Sciatic nerve (tissue), 2 donors: ENCODE measurements around the gene STEAP4. TPM values are rescaled to one million over a fixed set of nuclear protein-coding genes. Genes with fewer than 3 reads are reported as not detected.
A peak's percentile ranks its signal among the peaks of the same experiment; 100 is the strongest.
"Not testable (repeated sequence)": the region's sequence is repeated elsewhere in the genome, so short reads cannot be mapped to it uniquely, and the experiment has no call there.

Experiments
- ATAC-seq: fragments of 200-7000 bp; cut with Tn5 transposase; one replicate; pipeline ENCODE4 v1.9.1; 2020; ENCODE audit warnings: mild to moderate bottlenecking, moderate library complexity
- DNase-seq: peaks from one replicate; pipeline ENCODE4 v3.0.0-alpha.2; 2020; ENCODE audit warnings: low spot score
- intact Hi-C: fragments of 100-400 bp; cut with DNase I; formaldehyde crosslinking; loops from one replicate; pipeline ENCODE4 v1.14.2; 2022
- total RNA-seq: library from RNA; stranded (reverse); fragmentation: NEBNext Ultra II Directional; extraction: Animal tissue kit (Norgen Biotek cat#: 25700); gene quantifications from one replicate; pipeline ENCODE4 v1.2.1, GENCODE V29; 2021
- donor health status: DM: no; HTN: no; CAD: no.
- donor health status: DM: no; HTN: no; CAD: no.

Gene STEAP4
- total RNA-seq, 1 donor from 2014 or later = 189 TPM

DNA sequence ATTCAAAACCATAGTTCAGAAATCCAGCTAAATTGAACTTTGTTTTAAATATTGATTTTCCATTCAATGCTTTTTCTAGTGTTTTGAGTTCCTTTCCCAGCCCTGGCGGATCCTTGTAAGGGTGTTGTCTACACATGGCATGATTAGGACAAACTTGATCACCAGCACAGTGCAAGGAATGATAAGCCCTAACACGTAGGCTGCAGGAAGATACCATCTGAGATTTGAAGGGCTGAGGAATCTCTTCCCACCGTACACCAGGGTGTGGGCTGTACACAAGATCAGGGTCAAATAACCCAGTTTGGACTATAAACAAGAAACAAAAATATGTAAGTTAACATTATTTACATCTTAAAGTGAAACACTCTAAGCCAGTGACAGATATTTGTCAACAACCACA, 27.4 kb downstream of the STEAP4 start:
- no peak for ATAC-seq
- intact Hi-C loops = no loop called here
- DNase-seq = no peak

DNA sequence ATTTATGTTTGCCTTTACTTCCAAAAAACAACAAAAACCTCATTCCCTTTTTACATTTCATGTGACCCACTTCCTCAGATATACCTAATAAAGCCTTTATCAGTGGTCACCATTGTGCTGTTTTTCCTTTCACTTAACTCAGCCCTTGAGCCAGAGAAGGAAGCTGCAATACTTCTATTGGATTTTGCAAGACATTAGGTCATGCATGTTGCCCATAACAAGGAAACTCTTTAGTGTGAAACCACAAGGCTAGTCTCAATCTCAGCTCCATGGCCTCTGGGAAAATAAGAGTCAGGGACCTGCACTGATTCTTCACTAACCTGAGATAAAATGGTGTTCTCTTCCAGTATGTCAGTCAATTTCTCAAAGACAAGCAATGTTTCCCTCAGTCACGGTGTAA, 27.8 kb downstream of the STEAP4 start:
- intact Hi-C loops = no loop called here

DNA sequence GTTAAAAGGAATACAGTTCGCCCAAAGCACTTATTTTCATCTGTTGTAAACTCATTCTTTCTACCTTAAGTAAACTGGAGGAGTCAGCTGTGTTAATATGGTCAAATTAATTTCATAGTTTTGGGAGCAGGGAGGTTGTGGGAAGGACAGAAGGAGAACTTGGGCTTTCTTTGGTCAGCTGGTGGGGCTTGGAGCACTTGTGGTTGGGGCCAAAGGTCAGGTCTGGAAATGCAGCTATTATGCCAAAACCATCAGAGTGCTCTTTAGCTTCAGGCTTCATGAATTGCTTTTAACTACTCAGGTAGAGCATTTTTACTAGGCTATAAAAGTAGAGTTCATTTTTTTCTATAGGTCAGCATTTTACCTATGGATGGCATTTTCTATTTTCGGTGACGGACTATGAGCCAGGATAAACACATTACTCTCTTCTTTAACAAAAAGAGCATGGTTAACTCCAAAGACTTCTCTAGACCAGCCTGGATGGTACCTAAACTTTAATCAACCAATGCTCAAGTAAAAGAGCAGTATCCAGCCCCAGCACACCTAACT, 30.0 kb downstream of the STEAP4 start:
- intact Hi-C loops = no loop called here
- peak; percentile 28 for ATAC-seq
- no peak for DNase-seq

More for the DNA sequence above, 27.8 kb downstream of the STEAP4 start:
- ATAC-seq (peak; percentile 87), DNase-seq (no peak)

DNA sequence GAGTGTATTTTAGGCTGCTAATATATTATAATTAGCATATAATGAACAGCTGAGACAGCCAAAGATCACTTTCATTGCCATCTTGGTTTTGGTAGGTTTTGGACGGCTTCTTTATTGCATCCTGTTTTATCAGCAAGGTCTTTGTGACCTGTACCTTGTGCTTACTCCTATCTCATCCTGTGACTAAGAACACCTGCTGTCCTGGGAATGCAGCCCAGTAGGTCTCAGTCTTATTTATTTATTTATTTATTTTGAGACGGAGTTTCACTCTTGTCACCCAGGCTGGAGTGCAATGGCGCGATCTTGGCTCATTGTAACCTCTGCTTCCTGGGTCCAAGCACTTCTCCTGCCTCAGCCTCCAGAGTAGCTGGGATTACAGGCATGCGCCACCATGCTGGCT, 31.8 kb downstream of the STEAP4 start:
- DNase-seq, intact Hi-C loops, ATAC-seq: not testable (repeated sequence)

DNA sequence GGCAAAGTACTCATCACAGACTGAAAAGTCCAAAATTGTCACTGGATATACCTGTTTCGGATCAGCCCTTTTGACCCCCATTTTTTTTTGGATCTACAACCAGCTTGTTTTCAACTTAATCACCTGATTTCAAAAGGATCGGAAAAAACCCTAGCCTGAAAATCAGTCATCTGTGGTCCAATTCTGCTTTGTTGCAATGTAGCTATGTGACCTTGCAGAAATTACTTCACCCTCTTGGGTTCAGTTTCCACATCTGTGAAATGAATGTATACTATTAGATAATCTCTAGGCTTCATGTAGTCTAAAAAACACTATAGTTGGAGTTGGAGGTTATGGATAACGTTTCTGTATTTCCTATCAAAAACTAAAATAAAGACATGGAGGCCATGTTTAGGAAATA, 37.1 kb downstream of the STEAP4 start:
- no peak for ATAC-seq
- intact Hi-C loops = no loop called here

DNA sequence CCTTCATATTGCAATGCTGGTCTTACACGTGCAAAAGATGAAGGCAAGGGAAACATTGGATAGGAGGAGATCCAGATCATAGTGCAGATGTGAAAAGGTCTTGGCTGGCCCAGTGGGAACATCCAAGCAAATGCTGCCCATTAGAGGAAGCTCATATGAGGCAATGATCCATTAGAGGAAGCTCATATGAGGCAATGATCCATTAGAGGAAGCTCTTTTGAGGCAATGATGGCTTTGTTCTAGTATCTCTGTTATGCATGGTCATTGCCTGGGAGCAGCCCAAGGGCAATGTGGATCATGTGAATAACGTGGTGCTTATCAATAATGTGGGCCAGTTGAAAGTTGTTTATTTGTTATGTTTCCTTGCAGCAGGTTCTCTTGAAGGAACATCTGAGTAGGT, 37.8 kb downstream of the STEAP4 start:
- intact Hi-C loops = no loop called here
- no peak for DNase-seq
- ATAC-seq = peak; percentile 41

More for the DNA sequence above, 37.1 kb downstream of the STEAP4 start:
- DNase-seq = no peak

DNA sequence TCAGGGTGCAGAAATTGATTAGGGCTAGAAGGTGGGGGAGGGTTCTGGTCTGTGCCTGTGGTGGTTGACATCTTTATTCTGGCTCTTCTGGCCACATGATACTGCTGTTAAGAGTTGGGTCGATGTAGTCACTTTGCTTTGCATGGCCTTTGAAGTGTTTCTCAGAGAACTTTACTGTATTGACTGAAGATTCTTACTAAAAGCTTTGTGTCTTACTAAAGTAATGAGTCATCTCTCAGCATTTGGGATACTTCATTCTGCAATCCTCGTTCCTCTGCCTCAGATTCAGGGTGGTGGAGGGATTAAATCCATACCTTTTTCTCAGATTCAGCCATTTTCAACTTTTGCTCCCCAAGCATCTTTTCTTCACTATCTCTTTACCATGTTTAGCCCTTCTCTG, 38.6 kb downstream of the STEAP4 start:
- intact Hi-C loops = no loop called here
- DNase-seq = no peak
- no peak for ATAC-seq

DNA sequence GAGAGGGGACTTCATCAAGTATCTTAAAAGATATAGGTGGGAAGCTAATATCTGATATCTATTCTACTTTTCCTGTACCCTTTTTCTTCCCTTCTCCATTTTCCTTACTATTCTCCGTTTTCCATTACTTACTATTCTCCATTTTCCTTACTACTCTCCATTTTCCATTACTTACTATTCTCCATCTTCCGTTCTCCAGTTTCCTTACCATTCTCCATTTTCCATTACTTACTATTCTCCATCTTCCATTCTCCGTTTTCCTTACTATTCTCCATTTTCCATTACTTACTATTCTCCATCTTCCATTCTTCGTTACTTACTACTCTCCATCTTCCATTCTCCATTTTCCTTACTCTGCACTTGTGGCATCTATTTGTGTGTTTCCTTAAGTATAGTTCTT, 39.3 kb downstream of the STEAP4 start:
- ATAC-seq (no peak), DNase-seq (no peak)
- intact Hi-C loops = no loop called here

DNA sequence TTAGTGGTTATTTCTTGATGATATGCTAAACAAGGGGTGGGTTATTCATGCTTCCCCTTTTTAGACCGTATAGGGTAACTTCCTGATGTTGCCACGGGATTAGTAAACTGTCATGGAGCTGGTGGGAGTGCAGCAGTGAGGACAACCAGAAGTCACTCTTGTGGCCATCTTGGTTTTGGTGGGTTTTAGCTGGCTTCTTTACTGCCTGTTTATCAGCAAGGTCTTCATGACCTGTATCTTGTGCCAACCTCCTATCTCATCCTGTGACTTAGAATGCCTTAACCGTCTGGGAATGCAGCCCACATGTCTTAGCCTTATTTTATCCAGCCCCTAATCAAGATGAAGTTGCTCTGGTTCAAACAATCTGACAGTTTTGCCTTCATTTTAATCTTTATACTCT, 41.7 kb downstream of the STEAP4 start:
- ATAC-seq, intact Hi-C loops, DNase-seq: not testable (repeated sequence)

DNA sequence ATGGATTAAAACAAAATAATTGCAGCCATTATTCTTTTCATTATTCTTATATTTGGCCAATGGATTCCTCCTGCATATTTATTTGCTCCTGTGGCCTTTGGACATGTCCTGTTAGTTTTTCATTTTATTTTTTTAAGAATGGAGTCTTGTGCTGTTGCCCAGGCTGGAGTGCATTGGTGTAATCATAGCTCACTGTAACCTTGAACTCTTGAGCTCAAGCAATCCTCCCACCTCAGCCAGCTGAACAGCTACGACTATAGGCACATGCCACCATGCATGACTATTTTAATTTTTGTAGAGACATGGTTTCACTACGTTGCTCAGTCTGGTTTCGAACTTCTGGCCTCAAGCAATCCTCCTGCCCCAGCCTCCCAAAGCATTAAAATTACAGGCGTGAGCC, 44.1 kb downstream of the STEAP4 start:
- intact Hi-C loops = no loop called here
- ATAC-seq (no peak), DNase-seq (no peak)

DNA sequence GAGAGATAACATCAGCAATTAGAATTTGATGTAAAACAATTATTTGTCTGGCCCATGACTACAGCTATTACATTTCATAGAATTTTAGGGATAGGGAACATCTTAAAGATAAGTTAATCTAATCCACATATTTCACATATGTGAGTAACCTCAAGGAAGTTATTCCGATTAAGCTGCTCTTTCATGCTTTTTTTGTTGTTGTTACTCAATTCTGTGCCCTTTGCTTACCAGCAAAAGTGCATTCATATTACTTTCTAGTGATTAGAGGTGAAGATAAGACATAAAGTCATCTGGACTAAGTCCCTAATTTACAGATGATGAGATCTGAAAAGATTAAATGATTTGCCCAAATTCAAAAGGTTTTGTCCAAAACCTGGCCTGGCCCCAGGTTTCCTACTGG, 46.0 kb downstream of the STEAP4 start:
- ATAC-seq (no peak), DNase-seq (no peak)
- intact Hi-C loops = no loop called here

DNA sequence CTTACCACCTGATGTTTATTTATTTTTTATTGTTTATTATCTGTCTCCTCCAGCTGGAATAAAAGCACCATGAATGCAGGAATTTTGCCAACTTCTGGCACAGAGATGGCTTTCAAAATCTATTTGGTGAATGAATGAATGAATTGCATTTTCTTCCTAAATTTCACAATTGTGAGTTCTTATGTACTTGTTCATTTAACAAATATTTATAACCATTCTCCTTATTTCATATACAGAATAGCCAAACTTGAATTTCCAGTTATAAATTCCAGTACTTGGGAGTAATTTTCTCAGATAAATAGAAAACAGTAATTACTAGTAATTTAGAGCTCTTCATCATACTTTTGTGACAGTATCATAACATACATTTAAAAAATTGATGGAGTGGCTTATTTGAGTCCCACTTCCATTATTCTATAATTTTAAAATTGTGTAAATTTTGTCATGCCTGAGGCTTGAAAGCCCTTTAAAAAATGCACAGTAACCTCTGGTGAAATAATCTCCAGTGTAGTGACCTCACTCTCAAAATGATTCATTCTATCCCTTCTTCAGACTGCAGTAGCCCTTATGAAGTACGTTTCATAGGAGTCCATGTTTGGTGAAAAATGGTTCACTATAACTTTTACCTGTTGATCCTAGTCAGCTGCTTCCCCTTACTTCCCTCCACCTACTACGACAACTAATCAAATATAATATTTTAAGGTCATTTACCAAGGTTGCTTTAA, 46.9 kb downstream of the STEAP4 start:
- intact Hi-C loops = no loop called here
- no peak for DNase-seq
- ATAC-seq = no peak

DNA sequence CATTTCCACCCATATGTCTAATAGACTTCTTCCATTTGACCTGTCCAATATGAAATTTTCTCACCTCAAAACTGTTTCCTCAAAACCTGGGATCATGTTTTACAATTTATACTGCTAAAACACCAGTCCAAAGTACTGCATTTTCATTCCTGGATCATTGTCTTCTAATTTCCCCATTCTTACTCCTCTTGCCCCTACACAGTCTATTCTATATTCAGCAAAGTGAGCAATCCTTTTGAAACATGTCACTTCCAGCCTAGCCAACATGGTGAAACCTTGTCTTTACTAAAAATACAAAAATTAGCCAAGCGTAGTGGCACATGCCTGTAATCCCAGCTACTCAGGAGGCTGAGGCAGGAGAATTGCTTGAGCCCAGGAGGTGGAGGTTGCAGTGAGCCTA, 48.4 kb downstream of the STEAP4 start:
- ATAC-seq, intact Hi-C loops, DNase-seq: not testable (repeated sequence)

DNA sequence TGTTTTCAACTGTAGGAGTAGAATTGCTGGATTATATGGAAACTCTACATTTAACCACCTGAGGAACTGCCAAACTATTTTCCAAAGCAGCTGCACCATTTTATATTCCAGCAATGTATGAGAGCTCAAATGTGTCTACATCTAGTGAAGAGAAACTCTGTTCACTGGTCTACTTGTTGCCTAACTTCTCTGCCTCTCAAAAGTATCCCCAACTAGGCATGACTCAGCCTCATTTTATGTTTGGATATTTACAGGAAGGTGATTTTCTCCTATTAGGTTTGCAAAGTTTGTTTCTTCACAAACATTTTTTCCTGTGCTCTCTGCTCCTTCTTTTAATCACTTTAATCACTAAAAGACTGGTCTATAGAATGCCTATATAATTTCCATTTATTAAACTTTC, 49.8 kb downstream of the STEAP4 start:
- ATAC-seq = no peak
- intact Hi-C loops = no loop called here
- no peak for DNase-seq

DNA sequence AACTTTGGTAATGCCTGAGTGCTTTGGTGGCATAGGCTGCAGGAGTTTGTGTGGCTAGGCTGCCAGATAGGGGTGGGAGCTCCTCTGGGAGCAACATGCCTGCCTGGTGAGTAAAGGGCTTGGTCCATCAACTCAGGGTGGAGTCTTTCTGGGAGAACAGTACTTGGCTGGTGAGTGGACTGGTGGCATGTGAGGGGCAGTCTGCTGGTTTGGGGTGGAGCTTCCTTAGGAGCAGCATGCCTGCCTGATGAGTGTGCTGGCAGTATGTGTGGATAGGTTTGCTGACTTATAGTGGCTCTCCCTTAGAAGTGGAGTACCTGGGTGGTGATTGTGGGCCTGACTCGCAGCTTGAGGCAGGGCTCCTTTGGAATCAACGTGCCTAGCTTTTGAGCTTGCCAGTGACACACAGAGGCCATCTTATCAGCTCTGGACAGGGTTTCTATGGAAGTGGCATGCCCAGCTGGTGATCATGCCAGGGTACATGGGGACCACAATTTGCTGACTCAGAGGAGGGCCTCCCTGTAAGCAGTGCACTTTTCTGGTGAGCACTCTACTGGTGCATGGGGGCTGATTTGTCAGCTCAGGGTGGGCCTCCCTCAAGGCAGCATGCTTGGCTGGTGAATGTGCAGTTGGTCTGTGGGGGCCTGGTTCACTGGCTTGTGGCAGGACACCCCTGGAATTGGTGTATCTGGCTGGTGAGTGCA, 51.8 kb downstream of the STEAP4 start:
- ATAC-seq = no peak
- intact Hi-C loops = no loop called here
- DNase-seq = no peak

DNA sequence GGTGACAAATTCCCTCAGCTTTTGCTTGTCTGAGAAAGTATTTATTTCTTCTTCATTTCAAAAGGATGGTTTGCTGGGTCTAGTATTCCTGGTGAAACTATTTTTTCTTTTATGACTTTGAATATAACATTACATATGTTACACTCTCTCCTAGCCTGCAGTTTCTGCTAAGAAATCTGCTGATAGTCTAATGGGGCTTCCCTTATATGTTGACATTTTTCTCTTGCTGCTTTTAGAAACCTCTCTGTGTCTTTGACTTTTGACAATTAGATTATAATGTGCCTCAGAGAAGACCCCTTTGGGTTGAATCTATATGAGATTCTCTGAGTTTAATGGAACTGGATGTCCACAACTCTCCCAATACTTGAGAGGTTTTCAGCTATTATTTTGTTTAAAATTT, 53.1 kb downstream of the STEAP4 start:
- intact Hi-C loops = no loop called here
- DNase-seq = no peak
- ATAC-seq = no peak

DNA sequence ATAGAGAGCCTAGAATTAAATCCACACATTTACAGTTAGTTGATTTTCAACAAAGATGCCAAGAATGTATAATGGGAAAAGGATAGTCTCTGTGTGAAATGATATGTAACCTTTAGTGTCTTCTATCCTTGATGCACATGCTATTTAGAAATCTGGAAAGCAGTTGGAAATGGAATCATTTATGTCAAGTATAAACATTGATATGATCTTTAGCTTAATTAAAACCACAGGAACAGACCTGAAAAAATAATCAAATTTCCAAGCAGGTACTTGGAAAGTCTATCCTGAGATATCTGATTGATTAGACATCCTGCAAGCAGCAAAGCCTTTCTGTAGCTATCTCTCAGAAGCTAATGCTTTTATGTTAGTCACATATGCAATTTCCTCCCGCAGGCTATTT, 62.4 kb downstream of the STEAP4 start:
- no peak for ATAC-seq
- intact Hi-C loops = no loop called here
- no peak for DNase-seq

DNA sequence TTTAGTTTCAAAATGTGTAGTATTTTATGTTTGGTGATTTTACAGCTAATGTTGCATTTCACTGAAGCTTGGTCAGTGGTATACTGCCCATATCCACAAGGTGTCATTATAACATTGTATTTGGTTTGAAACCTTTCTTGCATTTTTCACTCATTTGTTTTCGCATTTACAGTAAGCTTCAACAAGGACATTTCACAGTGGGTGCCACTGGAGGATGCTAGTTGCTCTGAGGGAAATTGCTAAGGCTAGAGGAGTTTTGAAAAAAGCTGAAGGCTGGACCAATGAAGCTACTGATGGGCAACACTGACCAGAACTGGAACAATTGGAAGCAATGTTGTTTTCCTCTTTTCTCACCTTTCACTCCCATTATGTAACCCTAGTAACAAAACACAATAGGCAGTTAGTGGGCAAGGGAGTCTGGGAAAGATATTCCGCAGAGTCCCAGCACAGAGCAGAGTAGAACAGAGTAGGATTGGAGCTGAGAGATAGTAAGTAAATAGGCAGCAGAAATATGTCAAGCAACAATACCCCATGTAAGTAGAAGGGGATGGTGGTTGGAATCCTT, 63.3 kb downstream of the STEAP4 start:
- intact Hi-C loops = no loop called here
- peak; percentile 94 for ATAC-seq
- DNase-seq = no peak

DNA sequence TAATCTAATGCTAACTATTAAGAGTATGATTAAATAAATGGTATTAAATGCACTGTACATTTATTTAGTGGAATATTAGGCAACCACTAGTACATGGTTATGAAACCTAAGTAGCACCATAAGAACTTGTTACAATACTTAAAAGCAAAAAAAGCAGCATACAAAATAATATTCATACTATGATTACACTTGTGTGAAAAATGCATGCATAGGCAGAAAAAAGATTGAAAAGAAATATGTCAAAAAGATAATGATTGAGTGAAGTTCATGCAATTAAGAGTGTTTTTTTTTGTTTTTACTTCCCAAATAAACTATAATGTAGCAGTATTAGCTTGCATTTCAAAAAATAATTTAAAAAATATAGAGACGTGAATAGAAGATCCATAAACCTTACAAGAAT, 66.8 kb downstream of the STEAP4 start:
- DNase-seq = no peak
- intact Hi-C loops = no loop called here
- no peak for ATAC-seq

DNA sequence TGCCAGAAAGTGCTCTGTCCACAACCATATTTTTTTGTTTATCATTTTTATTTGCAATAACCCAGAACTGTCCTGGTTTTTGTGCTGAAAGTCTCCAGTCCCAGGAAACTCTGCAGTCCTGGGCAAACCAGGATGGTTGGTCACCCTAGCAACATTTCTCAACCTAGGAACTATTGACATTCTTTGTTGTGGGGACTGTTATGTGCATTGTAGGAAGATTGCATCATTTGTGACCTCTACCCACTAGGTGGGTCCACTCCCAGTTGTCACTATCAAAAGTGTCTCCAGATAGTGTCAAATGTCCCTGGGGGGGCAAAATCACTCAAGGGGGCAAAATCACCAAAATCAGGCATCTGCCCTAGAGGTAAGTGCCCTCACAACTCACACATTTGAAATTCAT, 72.9 kb downstream of the STEAP4 start:
- no peak for ATAC-seq
- intact Hi-C loops = no loop called here
- DNase-seq = no peak
